Measurements from ENCODE around the gene RRP15. TPM values are rescaled to one million over a fixed set of nuclear protein-coding genes. Genes with fewer than 3 reads are reported as not detected.

RRP15 gene
- total and polyA plus RNA-seq, 2 of the 8 experiments (the other 6 are each of a cell fraction or from before 2014, with no cell fraction given) = 3.7 to 52.8 TPM

GRCh38 chr1:218299416-218299815, 14.3 kb downstream of the RRP15 start:
- H3K18ac ChIP-seq (ENCODE audit: extremely low read depth, low read length) = no peak overlapping the region; the same call in 1 of the 2 replicates
- no peak for FAIRE-seq
- peaks cover 3 to 31% (median 15%) of the 10 kb centered on the region in 4 experiments; a peak in 6 of 7 replicates for H3K4me1 ChIP-seq (replicated peaks in 1 of 4; ENCODE audit: control insufficient read depth in 3 of 4, insufficient read depth in 4 of 4, low read length in 3 of 4)
- TF ChIP-seq KDM4A (IDR thresholded peaks at IDR 0.05; ENCODE audit: low read depth, low read length, severe bottlenecking) (no peak), EP300 (IDR thresholded peaks at IDR 0.05; ENCODE audit: borderline replicate concordance in 1 of 2, low read depth in 2 of 2, low read length in 2 of 2) (no peak), E2F6 (IDR thresholded peaks at IDR 0.05) (no peak), NRF1 (IDR thresholded peaks at IDR 0.05; ENCODE audit: low read depth, low read length) (no peak), SIX5 (IDR thresholded peaks at IDR 0.05; ENCODE audit: low read depth, low read length) (no peak), BCL11A (IDR thresholded peaks at IDR 0.05; ENCODE audit: low read depth in 2 of 2, low read length in 2 of 2) (no peak), CTCF (IDR thresholded peaks at IDR 0.05; ENCODE audit: control extremely low read depth in 1 of 3, insufficient read depth in 1 of 3, low read depth in 1 of 3, low read length in 3 of 3) (peak in 2 of 3 experiments; percentile 17 to 56; a peak in 2 of 4 replicates), ZNF274 (IDR thresholded peaks at IDR 0.05; ENCODE audit: borderline replicate concordance, extremely low read depth, low read length) (no peak), PHF8 (conservative IDR thresholded peaks at IDR 0.05; ENCODE audit: low read depth, low read length) (no peak), TAF1 (IDR thresholded peaks at IDR 0.05; ENCODE audit: low read depth, low read length) (no peak)

More at GRCh38 chr1:218299416-218299815, 14.3 kb downstream of the RRP15 start:
- DNase-seq (ENCODE audit: low read depth in 1 of 2, low spot score in 2 of 2) = no peak
- Histone ChIP-seq H2AK5ac (ENCODE audit: low read depth, low read length) (no peak overlapping the region), H2BK15ac (ENCODE audit: low read length) (no peak overlapping the region), H3K79me1 (ENCODE audit: low read depth, low read length) (0 out of 2 replicates have a peak, but pooled peaks cover 2% of the 10 kb centered on the region), H3K4me3 (ENCODE audit: extremely low read depth in 1 of 4, insufficient read depth in 2 of 4, low read depth in 3 of 4, low read length in 4 of 4) (no peak overlapping the region), H3K79me2 (ENCODE audit: control insufficient read depth in 1 of 2, insufficient read depth in 2 of 2, low read length in 2 of 2) (peaks cover 0 to 75% of the 10 kb centered on the region in 2 experiments; a peak in 2 of 4 replicates), H3K27ac (ENCODE audit: low read depth, low read length) (no peak overlapping the region), H3K36me3 (ENCODE audit: control insufficient read depth in 2 of 4, insufficient read depth in 4 of 4, low read length in 3 of 4) (peaks cover 0 to 15% (median 0%) of the 10 kb centered on the region in 4 experiments; a peak in 2 of 8 replicates), H3K4me2 (ENCODE audit: insufficient read depth in 1 of 2, low read depth in 2 of 2, low read length in 2 of 2) (no peak overlapping the region), H2BK120ac (replicated peaks; ENCODE audit: low read depth, low read length) (no peak overlapping the region), H4K8ac (ENCODE audit: extremely low read depth, insufficient read depth, low read length) (no peak overlapping the region), H2BK12ac (ENCODE audit: low read depth, low read length) (no peak overlapping the region), H3K23me2 (ENCODE audit: low read depth, low read length) (no peaks in the 10 kb centered on the region), H4K5ac (ENCODE audit: insufficient read length, low read depth, low read length) (peak overlapping the region; percentile 92), H2AFZ (ENCODE audit: low read length) (no peak overlapping the region), H3K14ac (ENCODE audit: insufficient read length) (no peak overlapping the region), H2BK5ac (ENCODE audit: low read depth, low read length) (no peak overlapping the region), H2BK20ac (ENCODE audit: low read length) (no peak overlapping the region), H3K9ac (replicated peaks in 1 of 4; ENCODE audit: extremely low read depth in 1 of 4, low read depth in 3 of 4, low read length in 3 of 4) (no peak overlapping the region), H3K9me3 (ENCODE audit: insufficient read depth in 2 of 2, low read depth in 1 of 2, low read length in 1 of 2) (no peaks in the 10 kb centered on the region), H3K4ac (replicated peaks; ENCODE audit: insufficient read length, low read depth, low read length) (no peak overlapping the region), H3K23ac (ENCODE audit: insufficient read length) (no peak overlapping the region), H3K56ac (replicated peaks; ENCODE audit: insufficient read length, low read depth, low read length) (no peak overlapping the region), H3K27me3 (replicated peaks in 1 of 4; ENCODE audit: control insufficient read depth in 3 of 4, extremely low read depth in 1 of 4, insufficient read depth in 3 of 4, low read length in 3 of 4) (no peaks in the 10 kb centered on the region), H4K20me1 (replicated peaks in 1 of 2; ENCODE audit: control insufficient read depth in 1 of 2, insufficient read depth in 2 of 2, low read length in 2 of 2) (no peaks in the 10 kb centered on the region), H4K91ac (replicated peaks; ENCODE audit: insufficient read length, low read length) (no peak overlapping the region)
- ChIA-PET POLR2A (ENCODE audit: partially characterized antibody) (interaction anchor here (0.8 to 1.0 kb wide), 2 partner anchors 11 to 14 kb away, joined by 3 read pairs; partner anchors contain the start of gene RRP15), CTCF (ENCODE audit: partially characterized antibody) (interaction anchor here (0.8 to 2.2 kb wide), 23 partner anchors 8 to 1513 kb away, joined by 3 to 10 read pairs (median 4); partner anchors contain the start of genes RRP15 and TGFB2)
- 60% methylated on average over 2 of the region's 2 CpGs; no CpG with 5 or more reads in 1 of the 2 experiments for WGBS, 2 experiments (ENCODE audit: extremely low coverage in 1 of 2, insufficient coverage in 1 of 2, insufficient read length in 1 of 2, insufficient replicate concordance in 2 of 2, low coverage in 1 of 2, low lambda C conversion rate in 2 of 2, missing lambda C conversion rate in 1 of 2)

All from H1 (cell line).